Tibial artery (tissue), 4 donors: Measurements from ENCODE around the gene ATXN10.

Experiments
- DNase-seq, 2 donors: peaks; one replicate each; pipeline ENCODE4 v3.0.0-alpha.2; 2019
- H3K27ac ChIP-seq, 2 donors: fragments of 200-600 bp; sonication (generic) in 1 of 2; 1 replicate in 1 of 2; 2 replicates in 1 of 2; pipeline ENCODE4 v1.5.1; 2018 to 2019; ENCODE audit warnings: mild to moderate bottlenecking in 1 of 2
- H3K27me3 ChIP-seq, 2 donors: fragments of 200-600 bp; sonication (generic) in 1 of 2; one replicate each; pipeline versions ENCODE4 v1.5.1 to v1.6.0; 2016 to 2019
- H3K36me3 ChIP-seq, 3 donors: fragments of 200-600 bp; sonication (generic) in 2 of 3; one replicate each; pipeline ENCODE4 v1.5.1; 2016 to 2019; ENCODE audit warnings: mild to moderate bottlenecking in 2 of 3
- H3K4me1 ChIP-seq, 4 donors: fragments of 200-600 bp; sonication (generic) in 2 of 4; 1 replicate in 3 of 4; 2 replicates in 1 of 4; pipeline ENCODE4 v1.5.1; 2016 to 2019
- H3K4me3 ChIP-seq, 2 donors: fragments of 200-600 bp; sonication (generic) in 1 of 2; 1 replicate in 1 of 2; 2 replicates in 1 of 2; pipeline ENCODE4 v1.5.1; 2018 to 2019; ENCODE audit warnings: mild to moderate bottlenecking in 2 of 2
- H3K9me3 ChIP-seq, 3 donors: fragments of 200-600 bp; sonication (generic) in 1 of 3; one replicate each; pipeline ENCODE4 v1.5.1; 2016 to 2019
- CTCF ChIP-seq, 2 experiments: fragments of 200-600 bp in 1 of 2; fragments of 450-650 bp in 1 of 2; IDR thresholded peaks; one replicate each; pipeline ENCODE4 v1.5.1; 2017 to 2019; ENCODE audit warnings: antibody characterized with exemption in 2 of 2, mild to moderate bottlenecking in 1 of 2, moderate library complexity in 1 of 2
- intact Hi-C: fragments of 100-400 bp; cut with DNase I; formaldehyde crosslinking; loops from one replicate; pipeline ENCODE4 v1.15.0; 2023; ENCODE audit warnings: low total_unique reads

ATXN10 gene

GRCh38 chr22:45689211-45689610 is 17.6 kb downstream of the ATXN10 start:
- Histone ChIP-seq H3K36me3 (peaks cover 8 to 37% (median 36%) of the 10 kb centered on the region in 3 donors), H3K4me1 (peaks cover 0 to 64% (median 38%) of the 10 kb centered on the region in 4 donors), H3K4me3 (no peak overlapping the region), H3K27me3 (no peaks in the 10 kb centered on the region), H3K27ac (peak overlapping the region; percentile 14 to 34), H3K9me3 (no peaks in the 10 kb centered on the region)
- intact Hi-C loops: no loop called here
- TF ChIP-seq CTCF (IDR thresholded peaks at IDR 0.05): no peak
- DNase-seq: no peak

DNA sequence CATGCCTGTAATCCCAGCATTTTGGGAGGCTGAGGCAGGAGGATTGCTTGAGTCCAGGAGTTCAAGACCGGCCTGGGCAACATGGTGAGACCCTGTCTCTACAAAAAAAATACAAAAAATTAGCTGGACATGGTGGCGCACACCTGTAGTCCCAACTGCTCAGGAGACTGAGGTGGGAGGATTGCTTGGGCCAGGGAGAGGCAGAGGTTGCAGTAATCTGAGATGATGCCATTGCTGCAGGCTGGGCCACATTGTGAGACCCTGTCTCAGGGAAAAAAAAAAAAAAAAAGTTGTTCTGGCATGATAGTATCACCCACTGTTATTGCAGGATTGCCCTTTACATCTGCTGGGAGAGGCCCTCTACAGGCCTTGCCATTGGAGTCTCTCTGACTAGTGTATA is 18.4 kb downstream of the ATXN10 start:
- H3K27ac ChIP-seq: no peak overlapping the region
- no peak for DNase-seq
- H3K9me3 ChIP-seq: no peaks in the 10 kb centered on the region
- no peak overlapping the region for H3K4me3 ChIP-seq
- peaks cover 0 to 56% (median 33%) of the 10 kb centered on the region in 4 donors for H3K4me1 ChIP-seq
- H3K27me3 ChIP-seq: no peaks in the 10 kb centered on the region
- intact Hi-C loops: no loop called here
- TF ChIP-seq CTCF (IDR thresholded peaks at IDR 0.05): no peak
- H3K36me3 ChIP-seq: peaks cover 8 to 42% (median 41%) of the 10 kb centered on the region in 3 donors

- Histone ChIP-seq H3K27me3 (no peaks in the 10 kb centered on the region), H3K4me1 (peaks cover 0 to 30% (median 16%) of the 10 kb centered on the region in 4 donors), H3K4me3 (no peak overlapping the region), H3K9me3 (no peaks in the 10 kb centered on the region), H3K36me3 (peaks cover 8 to 63% (median 50%) of the 10 kb centered on the region in 3 donors), H3K27ac (no peak overlapping the region)
- no peak for TF ChIP-seq CTCF (IDR thresholded peaks at IDR 0.05)
- intact Hi-C loops: no loop called here
- no peak for DNase-seq
Measured at GRCh38 chr22:45692549-45692948, 20.9 kb downstream of the ATXN10 start.

GRCh38 chr22:45693835-45694234 is 22.2 kb downstream of the ATXN10 start:
- no peak for TF ChIP-seq CTCF (IDR thresholded peaks at IDR 0.05)
- H3K27ac ChIP-seq: no peak overlapping the region

GRCh38 chr22:45696227-45696626 is 24.6 kb downstream of the ATXN10 start:
- Histone ChIP-seq H3K36me3 (peaks cover 13 to 76% (median 43%) of the 10 kb centered on the region in 3 donors), H3K27ac (no peak overlapping the region), H3K9me3 (no peaks in the 10 kb centered on the region), H3K4me1 (peaks cover 0 to 8% (median 0%) of the 10 kb centered on the region in 4 donors), H3K4me3 (no peak overlapping the region), H3K27me3 (no peaks in the 10 kb centered on the region)
- intact Hi-C loops: no loop called here
- no peak for TF ChIP-seq CTCF (IDR thresholded peaks at IDR 0.05)
- DNase-seq: no peak

More at GRCh38 chr22:45693835-45694234, 22.2 kb downstream of the ATXN10 start:
- no peak for DNase-seq
- intact Hi-C loops: no loop called here
- Histone ChIP-seq H3K4me3 (no peak overlapping the region), H3K27me3 (no peaks in the 10 kb centered on the region), H3K4me1 (peaks cover 0 to 17% (median 5%) of the 10 kb centered on the region in 4 donors), H3K36me3 (peaks cover 8 to 69% (median 51%) of the 10 kb centered on the region in 3 donors), H3K9me3 (no peaks in the 10 kb centered on the region)

- peaks cover 18 to 78% (median 40%) of the 10 kb centered on the region in 3 donors for H3K36me3 ChIP-seq
- no peaks in the 10 kb centered on the region for H3K9me3 ChIP-seq
- no peaks in the 10 kb centered on the region for H3K27me3 ChIP-seq
- no peak for TF ChIP-seq CTCF (IDR thresholded peaks at IDR 0.05)
- intact Hi-C loops: no loop called here
- H3K4me1 ChIP-seq: no peaks in the 10 kb centered on the region
- no peak for DNase-seq
- H3K27ac ChIP-seq: no peak overlapping the region
- no peak overlapping the region for H3K4me3 ChIP-seq
Measured at GRCh38 chr22:45698094-45698493, 26.5 kb downstream of the ATXN10 start.
